HG02798 (cell line): ENCODE data around the gene FASTK.

Experiments
- ATAC-seq: cut with Tn5 transposase; IDR thresholded peaks from one replicate; pipeline ENCODE4 v1.9.1; 2021; ENCODE audit warnings: mild to moderate bottlenecking; ENCODE audit not compliant: unreplicated experiment, poor library complexity

The FASTK gene

DNA sequence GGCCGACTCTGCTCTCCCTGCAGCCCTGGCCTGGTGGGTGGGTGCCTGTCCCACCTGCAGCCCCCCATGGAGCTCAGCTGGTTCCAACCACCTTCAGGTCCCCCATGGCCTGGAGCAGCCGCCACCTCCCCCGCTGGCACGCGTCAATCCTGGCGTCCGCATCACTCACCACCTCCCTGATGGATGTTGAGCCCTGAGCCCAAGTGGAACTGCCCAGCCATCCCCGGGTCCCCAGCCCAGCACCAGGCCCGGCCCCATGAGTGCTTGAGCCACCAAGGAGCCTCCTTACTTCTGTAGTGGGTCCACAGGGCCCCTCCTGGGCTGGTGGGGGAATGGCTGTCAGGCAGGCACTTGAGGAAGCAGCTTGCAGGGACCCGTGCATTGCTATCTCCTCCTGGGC lies 20.3 kb upstream of the FASTK start:
- ATAC-seq: no peak

GRCh38 chr7:151099486-151100211 lies 19.0 kb upstream of the FASTK start:
- ATAC-seq: no peak

DNA sequence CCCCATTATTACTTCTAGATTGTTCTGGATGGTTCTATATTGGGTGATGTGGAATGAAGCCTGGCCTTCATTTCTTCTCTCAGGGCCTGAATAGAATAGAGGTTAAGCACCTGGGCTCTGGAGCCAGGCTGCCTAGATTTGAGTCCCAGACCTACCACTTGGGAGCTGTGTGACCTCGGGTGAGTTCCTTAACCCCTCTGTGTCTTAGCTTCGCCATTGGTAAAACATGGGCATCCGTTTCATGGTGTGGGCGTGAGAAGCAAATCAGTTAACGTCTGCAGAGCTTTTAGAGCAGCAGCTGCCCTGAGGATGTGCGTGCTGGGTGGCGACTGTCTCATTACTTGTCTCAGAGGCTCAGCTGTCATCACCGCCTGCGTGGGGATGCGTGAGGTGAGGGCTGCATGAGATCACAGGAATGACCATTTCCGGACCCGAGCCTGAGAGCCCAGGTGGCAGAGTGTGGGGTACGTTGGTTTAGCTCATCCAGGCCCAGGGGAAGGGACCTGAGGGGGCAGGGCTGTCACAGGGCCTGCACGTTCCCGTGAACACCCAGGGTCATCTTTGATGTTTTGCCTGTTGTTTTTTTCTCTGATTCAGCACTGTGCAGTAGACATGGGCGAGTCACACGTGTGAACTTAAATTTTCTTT lies 15.3 kb upstream of the FASTK start:
- no peak for ATAC-seq

DNA sequence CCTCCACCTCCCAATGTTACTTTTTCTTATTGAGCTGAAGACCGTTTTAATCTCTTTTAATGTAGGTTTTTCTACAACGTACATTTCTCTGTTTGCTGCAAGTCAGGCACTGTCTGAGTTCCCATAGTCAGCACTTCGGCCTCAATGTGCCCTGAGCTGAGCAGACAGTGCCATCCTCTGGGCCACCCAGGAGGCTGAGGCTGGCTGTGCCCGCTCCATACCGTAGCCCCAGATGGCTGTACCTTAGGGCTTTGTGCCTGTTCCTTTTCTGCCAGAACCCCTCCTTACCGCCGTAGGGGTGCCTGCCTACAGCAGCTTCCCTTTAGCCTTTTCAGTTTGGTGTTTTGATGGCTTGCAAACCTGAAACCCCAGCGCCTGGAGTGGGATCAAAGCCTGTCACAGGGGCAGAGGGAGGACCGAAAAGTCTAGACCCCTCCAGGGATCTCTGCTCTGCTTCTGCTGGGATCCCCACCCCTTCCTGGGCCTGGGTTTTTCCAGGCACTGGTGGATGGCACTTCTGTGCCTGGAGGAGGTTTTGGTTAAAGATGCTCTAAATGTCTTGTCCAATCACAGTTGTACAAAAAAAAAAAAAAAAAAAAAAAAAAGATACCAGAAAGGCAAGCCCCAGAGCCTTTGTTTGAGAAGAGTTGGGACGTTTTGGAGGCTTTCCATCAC lies 14.7 kb upstream of the FASTK start:
- ATAC-seq: no peak

- ATAC-seq: no peak
These were observed 14.1 kb upstream of the FASTK start for GRCh38 chr7:151094675-151095074.

DNA sequence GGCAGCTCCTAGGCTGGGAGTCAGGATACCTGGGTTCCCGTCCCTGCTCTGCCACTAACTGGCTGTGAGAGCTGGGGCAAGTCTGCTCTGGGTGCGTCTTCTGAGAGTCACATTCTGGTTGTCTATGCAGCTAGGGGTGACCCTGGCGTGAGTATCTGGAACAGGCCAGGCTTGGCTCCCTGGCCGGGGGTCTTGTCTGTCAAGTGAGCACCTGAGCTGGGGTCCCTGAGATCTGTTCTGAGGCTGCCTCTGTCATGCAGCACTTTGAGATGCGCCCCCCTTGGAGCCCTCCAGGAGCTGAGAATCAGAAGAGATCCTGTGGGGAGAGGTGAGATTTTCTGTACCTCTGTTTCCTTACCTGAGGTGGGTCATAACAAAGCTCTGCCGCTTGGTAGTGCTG lies 13.1 kb upstream of the FASTK start:
- no peak for ATAC-seq

- no peak for ATAC-seq
These were observed 11.4 kb upstream of the FASTK start for GRCh38 chr7:151091988-151092387.

- peak; percentile 36 for ATAC-seq
These were observed 10.8 kb upstream of the FASTK start for GRCh38 chr7:151091431-151091830.

GRCh38 chr7:151091003-151091402 lies 10.4 kb upstream of the FASTK start:
- no peak for ATAC-seq

DNA sequence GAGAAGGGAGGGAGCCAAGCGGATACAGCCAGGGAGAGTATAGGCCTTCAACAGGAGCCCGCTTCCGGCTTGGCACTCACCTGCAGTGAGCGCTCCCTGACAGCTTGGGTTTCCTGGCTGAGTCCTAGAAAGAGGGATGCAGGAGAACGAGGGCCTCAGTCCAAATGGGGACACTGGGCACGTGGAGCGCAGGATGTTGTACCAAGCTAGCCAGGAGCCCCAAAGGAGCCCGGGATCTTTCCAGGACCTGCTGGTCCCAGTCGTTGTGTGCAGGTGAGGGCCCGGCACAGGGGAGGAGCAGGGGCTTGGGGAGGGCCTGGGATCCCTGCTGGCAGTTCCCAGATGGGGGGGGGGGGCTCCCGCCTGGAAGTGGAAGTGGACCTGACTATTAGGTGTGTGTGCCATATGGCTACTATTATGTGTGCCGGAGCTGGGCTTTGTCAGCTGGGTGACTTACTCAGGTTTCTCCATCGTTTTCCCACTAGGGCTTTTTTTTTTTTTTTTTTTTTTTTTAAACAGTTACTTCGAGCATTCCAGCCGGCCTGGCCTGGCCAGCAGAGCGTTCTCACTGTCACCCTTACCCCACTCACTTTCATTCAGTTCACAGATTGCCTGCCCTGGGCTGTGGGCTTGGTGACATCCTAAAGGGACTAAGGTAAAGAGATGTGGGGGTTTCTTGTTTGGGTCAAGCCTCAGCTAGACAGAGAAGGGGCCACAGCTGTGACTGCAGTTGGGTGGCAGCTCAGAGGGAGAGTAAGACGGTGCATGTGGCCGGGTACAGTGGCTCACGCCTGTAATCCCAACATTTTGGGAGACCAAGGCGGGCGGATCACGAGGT lies 9.5 kb upstream of the FASTK start:
- ATAC-seq: no peak

GRCh38 chr7:151088856-151089699 lies 8.5 kb upstream of the FASTK start:
- ATAC-seq: no peak

- no peak for ATAC-seq
These were observed 7.6 kb upstream of the FASTK start for GRCh38 chr7:151088019-151088855.

- ATAC-seq: peak; percentile 28
These were observed 6.8 kb upstream of the FASTK start for GRCh38 chr7:151087245-151088018.

GRCh38 chr7:151086802-151087244 lies 6.2 kb upstream of the FASTK start:
- ATAC-seq: no peak

- ATAC-seq: peak; percentile 51
These were observed 5.3 kb upstream of the FASTK start, which contains the start of gene AGAP3 for GRCh38 chr7:151085691-151086620. Gene AGAP3 (plus strand): TSS chr7:151086475. CDS start chr7:151086742, 267 bp downstream.

- ATAC-seq: no peak
These were observed 4.7 kb upstream of the FASTK start for GRCh38 chr7:151085329-151085690.

DNA sequence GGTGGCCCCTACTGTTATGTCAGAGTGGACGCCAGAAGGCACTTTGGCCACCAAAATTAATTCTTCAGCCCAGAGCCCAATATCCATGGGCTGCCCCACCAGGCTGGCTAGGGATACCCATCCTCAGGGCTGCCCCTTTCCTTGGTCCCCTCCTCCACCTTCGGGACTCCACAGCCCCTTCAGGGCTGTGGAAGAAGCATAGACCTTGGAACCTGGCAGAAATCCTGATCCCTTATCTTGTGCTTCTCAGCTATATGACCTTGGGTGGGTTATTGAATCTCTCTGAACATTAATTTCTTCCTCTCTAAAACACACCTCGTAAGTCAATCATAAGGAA lies 3.2 kb upstream of the FASTK start:
- no peak for ATAC-seq
